HG02759 (cell line): ENCODE measurements around the gene TEN1.

Experiments used
- ATAC-seq: cut with Tn5 transposase; IDR thresholded peaks from one replicate; pipeline ENCODE4 v1.9.1; 2021; ENCODE audit warnings: mild to moderate bottlenecking, moderate library complexity; ENCODE audit not compliant: unreplicated experiment

TEN1 gene

DNA sequence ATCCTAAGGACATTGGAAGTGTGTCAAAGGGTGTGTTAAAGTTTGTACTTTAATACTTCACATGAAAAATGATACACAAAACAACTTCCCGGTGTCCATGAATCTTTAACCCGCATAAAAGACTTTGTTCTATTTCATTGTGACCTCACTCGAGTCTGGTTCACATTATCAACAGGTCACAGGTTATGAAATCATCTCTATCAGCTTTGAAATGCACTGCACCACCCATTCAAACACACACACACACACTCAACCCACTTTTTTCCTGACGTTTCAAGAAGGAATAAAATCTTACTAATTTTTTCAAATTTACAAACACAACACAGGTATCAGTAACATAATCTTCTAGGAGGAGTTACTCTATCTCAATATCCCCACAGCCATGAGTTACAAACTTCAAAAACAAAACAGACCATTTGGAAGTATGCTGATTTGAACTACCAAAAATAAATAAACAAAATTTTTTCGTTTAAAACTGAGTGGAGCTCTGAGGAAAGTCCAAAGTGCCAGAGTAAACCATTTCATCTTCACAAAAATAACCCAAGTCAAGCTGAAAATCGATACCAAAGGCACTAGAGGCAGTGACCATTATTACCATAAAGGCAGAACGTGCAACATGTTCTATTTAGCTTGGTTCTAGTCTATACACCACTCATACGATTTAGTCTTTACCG is 2.7 kb upstream of the TEN1 start:
- ATAC-seq: no peak

- peak; percentile 18 for ATAC-seq
Observed at GRCh38 chr17:75979705-75980187, 706 bp downstream of the TEN1 start.

DNA sequence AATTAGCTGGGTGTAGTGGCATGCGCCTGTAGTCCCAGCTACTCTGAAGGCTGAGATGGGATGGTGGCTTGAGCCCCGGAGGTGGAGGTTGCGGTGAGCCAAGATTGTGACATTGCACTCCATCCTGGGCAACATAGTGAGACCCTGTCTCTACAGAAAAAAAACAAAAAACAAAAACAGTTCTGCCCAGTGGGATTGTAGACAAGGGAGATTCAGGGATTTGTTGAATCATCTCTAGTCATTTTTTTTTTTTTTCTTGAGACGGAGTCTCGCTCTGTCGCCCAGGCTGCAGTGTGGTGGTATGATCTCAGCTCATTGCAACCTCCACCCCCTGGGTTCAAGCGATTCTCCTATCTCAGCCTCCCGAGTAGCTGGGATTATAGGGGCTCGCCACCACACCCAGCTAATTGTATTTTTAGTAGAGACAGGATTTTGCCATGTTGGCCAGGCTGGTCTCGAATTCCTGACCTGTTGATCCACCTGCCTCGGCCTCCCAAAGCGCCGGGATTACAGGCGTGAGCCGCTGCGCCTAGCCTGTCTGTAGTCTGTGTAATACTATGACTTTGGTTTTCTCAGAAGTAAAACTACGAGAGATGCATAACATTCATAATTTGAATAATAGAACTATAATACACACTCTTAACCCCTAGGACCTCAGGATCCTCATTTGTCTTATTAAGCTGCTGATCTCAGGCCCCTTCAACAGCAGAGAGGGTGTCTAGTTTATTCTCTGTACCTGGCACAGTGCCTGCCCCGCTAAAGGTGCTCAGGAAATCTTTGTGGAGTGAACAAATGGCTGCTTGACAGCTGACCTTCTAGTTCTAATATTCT is 1.4 kb downstream of the TEN1 start:
- no peak for ATAC-seq

DNA sequence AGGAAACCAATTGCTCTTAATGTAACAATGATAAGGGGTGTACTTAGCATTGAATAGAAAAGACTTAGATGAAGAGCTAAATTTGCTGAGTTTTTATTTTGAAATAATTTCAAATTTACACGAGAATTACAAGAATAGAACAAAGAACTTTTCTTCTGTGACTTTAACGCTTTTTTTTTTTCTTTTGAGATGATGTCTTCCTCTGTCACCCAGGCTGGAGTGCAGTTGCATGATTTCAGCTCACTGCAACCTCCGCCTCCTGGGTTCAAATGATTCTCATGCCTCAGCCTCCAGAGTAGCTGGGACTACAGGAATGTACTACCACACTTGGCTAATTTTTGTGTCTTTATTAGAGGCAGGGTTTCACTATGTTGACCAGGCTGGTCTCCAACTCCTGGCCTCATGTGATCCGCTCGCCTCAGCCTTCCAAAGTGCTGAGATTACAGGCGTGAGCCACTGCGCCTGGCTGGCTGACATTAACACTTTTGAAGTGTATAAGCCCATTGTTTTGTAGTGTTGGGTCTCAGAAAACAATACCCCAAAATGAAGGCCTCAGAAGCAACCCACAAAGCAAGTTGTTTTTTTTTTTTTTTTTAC is 2.1 kb downstream of the TEN1 start:
- no peak for ATAC-seq

- no peak for ATAC-seq
Observed at GRCh38 chr17:75983501-75984181, 4.6 kb downstream of the TEN1 start.

DNA sequence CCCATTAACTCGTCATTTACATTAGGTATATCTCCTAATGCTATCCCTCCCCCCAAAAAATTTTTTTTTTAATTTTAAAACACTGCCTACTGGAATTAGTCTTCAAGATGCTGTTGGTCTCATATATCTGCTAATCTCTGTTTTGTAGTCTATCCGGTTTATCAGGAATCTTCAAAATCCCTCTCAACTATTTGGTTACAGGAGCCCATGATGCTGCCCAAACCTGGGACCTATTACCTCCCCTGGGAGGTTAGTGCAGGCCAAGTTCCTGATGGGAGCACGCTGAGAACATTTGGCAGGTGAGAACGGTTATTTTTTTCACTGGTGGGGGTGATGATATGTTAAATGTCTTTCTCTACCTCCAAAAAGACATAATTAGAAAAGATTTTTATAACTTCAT is 6.9 kb downstream of the TEN1 start:
- no peak for ATAC-seq

- no peak for ATAC-seq
Observed at GRCh38 chr17:75987041-75987440, 8.0 kb downstream of the TEN1 start.

- ATAC-seq: no peak
Observed at GRCh38 chr17:75991396-75991795, 12.4 kb downstream of the TEN1 start.

DNA sequence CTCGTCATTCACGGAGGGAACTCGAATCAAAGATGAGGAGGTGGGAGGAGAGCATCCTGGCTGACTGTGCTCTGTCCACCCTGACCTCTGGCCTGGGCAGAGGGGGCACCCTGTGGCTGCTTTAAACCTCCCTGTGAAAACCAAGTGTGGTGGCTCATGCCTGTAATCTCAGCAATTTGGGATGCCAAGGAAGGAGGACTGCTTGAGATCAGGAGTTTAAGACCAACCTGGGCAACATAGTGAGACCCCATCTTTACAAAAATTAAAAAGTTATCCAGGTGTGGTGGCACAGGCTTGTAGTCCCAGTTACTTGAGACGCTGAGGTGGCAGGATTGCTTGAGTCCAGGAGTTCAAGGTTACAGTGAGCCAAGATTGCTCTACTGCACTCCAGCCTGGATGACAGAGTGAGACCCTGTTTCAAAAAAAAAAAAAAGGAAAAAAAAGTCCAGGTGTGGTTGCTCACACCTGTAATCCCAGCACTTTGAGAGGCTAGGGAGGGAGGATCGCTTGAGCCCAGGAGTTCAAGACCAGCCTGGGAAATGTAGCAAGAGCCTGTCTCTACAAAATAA is 15.8 kb downstream of the TEN1 start:
- ATAC-seq: no peak

DNA sequence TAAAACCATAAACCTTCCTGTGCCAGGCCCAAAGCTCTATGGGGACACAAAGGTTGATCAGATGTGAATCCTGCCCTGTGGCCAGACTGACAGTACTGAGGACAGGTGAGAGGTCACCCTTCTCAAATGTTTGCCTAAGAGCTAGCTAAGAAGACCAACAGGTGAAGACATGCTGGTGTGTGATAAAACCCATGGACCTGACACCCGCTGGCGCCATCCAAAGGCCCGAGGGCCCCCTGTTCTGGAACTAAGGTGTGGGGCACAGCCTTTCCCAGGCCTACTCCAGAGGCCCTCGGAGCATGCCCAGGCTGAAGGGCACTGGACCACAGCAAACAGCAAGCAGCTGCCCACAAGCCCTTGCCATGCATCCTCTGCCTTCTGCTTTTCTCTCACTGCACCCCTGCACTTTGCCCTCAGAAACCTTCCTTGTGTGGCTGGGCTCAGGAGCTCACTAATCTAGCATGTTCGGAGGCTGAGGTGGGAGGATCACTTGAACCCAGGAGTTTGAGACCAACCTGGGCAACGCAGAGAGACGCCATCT is 16.4 kb downstream of the TEN1 start:
- ATAC-seq: no peak

DNA sequence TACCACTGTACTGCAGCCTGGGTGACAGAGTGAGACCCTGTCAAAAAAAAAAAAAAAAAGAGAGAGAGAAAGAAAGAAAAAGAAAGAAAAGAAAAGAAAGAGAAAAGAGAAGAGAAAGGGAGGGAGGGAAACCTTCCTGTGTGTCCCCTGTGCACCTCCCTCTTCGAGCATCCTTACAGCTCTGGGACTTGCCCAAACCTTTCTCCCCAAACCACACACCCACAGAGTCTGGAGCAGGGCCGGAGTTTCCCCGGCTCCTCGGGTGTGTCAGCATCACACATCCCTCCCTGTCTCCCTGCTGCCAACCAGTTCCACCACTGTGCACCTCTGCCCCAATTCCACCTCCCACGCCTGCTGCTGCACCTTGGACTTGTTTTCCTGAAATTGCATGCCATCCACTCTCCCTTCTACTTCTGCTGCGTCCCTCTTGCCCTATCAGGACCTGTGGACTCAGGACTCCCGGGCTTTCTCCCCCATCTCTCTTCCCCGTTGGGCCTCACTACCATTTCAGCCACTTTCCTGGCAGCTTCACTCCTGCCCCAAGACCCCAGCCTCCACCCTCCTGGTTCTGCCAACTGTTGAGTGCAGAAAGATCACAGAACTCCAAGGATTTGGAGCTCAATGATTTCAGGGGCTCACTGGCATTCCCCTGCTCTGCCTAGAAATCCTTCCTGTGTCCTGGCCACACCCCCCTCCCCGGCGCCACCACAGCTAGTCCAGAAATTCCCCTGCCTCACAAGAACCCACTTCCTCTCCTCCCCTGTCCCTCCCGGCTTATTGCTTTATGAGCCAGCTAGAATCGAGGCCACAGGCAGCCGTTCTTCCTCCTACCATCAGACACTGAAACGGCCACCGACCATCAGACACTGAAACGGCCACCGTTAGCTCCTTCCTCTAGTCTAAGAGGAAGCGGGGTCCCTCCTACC is 17.9 kb downstream of the TEN1 start:
- no peak for ATAC-seq

DNA sequence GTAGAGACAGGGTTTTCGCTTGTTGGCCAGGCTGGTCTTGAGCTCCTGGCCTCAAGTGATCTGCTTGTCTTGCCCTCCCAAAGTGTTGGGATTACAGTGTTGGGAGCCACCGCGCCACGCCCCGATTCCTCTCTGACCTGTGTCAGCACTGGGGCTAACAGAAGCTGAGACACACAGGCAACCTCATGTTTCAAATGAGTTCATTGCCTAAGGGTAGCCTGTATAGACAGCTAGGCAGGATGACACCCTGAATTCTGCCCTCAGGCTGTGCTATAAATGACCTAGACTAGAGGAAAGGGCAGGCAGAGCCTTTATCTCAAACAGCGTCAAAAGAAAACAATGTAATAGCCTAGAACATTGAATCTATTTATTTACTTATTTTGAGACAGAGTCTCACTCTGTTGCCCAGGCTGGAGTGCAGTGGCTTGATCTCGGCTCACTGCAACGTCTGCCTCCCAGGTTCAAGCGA is 19.3 kb downstream of the TEN1 start:
- no peak for ATAC-seq

DNA sequence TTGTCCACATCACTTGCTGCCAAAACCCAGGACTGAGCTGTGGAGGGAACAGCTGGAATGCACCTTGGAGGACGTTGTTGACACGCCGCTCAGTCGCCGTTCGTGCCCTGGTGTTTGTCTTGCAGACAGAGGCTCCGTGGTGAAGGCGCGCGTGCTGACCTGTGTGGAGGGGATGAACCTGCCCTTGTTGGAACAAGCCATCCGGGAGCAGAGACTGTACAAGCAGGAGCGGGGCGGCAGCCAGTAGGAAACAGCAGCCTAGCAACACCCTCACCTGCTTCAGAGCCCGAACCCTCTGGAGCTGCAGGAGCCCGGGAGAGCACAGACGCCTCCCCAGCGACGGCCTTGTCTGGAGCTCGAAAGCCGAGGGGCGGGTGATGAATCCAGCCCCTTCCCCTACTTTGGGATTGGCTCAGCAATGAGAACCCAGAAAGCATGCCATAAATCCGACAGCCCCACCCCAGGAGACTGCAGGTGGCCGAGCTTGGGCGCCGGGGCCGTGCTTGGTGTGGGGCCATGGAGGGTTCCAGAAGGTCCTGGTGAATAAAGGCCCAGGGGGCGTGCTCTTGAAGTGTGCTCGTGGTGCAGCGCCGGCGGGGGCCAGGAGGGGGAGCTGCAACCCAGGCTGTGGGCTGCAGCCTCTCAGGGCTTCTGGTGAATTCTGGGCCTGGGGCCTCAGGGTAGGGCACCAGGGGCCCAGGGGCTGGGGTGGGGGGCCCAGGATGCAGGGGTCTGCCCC is 21.1 kb downstream of the TEN1 start:
- no peak for ATAC-seq

DNA sequence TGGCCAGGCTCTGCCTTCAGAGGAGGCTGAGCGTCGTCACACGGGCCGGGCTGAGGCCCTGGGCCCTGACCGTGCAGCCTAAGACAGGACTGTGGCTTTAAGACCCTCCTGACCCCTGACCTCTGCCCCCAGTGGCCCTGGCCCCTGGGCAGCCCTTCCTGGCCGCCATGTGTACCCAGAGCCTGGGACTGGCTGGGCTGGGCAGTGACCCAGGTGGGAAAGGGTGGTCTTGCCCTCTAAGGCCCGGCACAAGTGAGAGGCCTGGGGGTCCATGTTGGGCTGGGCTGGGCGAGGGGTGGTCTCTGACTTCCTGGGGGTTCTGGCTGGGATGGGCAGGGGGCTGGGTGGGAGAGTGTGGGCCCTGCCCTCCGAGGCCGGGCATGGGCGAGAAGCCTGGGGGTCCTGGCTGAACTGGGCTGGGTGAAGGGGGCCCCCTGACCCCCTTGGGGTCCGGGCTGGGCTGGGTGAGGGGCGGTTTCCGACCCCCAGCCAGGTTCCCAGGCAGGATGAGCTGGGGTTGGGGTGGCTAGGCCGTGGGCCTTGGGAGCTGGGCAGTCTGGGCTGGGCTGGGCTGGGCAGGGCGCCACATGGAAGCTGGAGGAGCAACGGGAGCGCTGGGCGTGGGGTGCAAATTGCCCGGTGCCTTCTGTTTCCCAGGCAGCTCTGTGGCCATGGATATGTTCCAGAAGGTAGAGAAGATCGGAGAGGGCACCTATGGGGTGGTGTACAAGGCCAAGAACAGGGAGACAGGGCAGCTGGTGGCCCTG is 21.9 kb downstream of the TEN1 start, which contains the start of gene CDK3:
CDK3 (plus strand) TSS at position 101 of the 767 bp plus-strand sequence; CDS start at position 672, 571 bp downstream.
- ATAC-seq: no peak

- no peak for ATAC-seq
Observed at GRCh38 chr17:76002100-76002499, 23.1 kb downstream of the TEN1 start.

DNA sequence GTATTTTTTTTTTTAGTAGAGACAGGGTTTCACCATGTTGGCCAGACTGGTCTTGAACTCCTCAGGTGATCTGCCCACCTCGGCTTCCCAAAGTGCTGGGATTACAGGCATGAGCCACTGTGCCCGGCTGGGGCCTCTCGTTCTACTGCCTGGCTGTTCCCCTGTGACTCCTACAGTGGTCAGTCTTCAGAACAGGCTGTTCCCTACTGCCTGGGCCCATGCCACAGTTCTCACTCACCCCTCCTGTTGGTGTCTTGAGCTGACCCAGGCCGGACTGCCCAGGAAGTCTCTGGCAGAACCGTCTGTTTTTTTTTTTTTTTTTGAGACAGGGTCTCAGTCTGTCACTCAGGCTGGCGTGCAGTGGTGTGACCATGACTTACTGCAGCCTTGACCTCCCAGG is 24.9 kb downstream of the TEN1 start:
- ATAC-seq: no peak

- ATAC-seq: no peak
Observed at GRCh38 chr17:76004750-76005262, 25.8 kb downstream of the TEN1 start.
